CD4-positive, alpha-beta memory T cell (primary cell): ENCODE measurements around the gene BAG1. TPM values are rescaled to one million over a fixed set of nuclear protein-coding genes. Genes with fewer than 3 reads are reported as not detected.

Experiments
- CTCF ChIA-PET: fragments of 350-600 bp; sonication (Branson Sonifier 250); formaldehyde crosslinking; loops from one replicate; lab custom pipeline; 2021; ENCODE audit warnings: inconsistent platforms; ENCODE audit not compliant: partially characterized antibody; lab: Charles Lee
- POLR2A ChIA-PET: fragments of 350-600 bp; sonication (Branson Sonifier 250); formaldehyde crosslinking; loops from one replicate; lab custom pipeline; 2021; ENCODE audit not compliant: partially characterized antibody; lab: Charles Lee
- DNase-seq, 5 donors: peaks; one replicate each; pipeline versions ENCODE4 v3.0.0 to v3.0.0-alpha.2; 2020 to 2022; ENCODE audit warnings: mixed read lengths in 1 of 5
- H3K27ac ChIP-seq: one replicate; pipeline ENCODE4 v1.7.0; 2013; ENCODE audit warnings: low read depth, low read length
- H3K27me3 ChIP-seq: 2 replicates; pipeline ENCODE4 v1.7.0; 2013; ENCODE audit warnings: mild to moderate bottlenecking, low read length, moderate library complexity; ENCODE audit not compliant: insufficient read depth
- H3K36me3 ChIP-seq: 2 replicates; pipeline ENCODE4 v1.7.0; 2013; ENCODE audit warnings: mild to moderate bottlenecking, low read length, moderate library complexity; ENCODE audit not compliant: insufficient read depth
- H3K4me1 ChIP-seq: 2 replicates; pipeline ENCODE4 v1.7.0; 2013; ENCODE audit warnings: mild to moderate bottlenecking, low read length, moderate library complexity; ENCODE audit not compliant: insufficient read depth
- H3K4me3 ChIP-seq, 2 donors: one replicate each; pipeline ENCODE4 v1.7.0; 2013; ENCODE audit warnings: low read length in 2 of 2, mild to moderate bottlenecking in 1 of 2
- H3K9me3 ChIP-seq, 2 donors: one replicate each; pipeline ENCODE4 v1.7.0; 2013; ENCODE audit warnings: low read length in 2 of 2, control low read depth in 1 of 2; ENCODE audit not compliant: control insufficient read depth in 1 of 2
- H3K27ac Mint-ChIP-seq, 7 donors: one replicate each; pipeline ENCODE4 v1.8.0; 2020 to 2021; ENCODE audit warnings: mixed read lengths in 7 of 7, mild to moderate bottlenecking in 6 of 7, inconsistent platforms in 3 of 7, moderate library complexity in 3 of 7
- H3K27me3 Mint-ChIP-seq, 2 donors: one replicate each; pipeline ENCODE4 v1.8.0; 2020 to 2021; ENCODE audit warnings: mixed read lengths in 2 of 2
- H3K36me3 Mint-ChIP-seq, 2 donors: one replicate each; pipeline ENCODE4 v1.8.0; 2020 to 2021; ENCODE audit warnings: mixed read lengths in 2 of 2, inconsistent platforms in 1 of 2, mild to moderate bottlenecking in 1 of 2
- H3K4me1 Mint-ChIP-seq, 4 donors: one replicate each; pipeline ENCODE4 v1.8.0; 2020 to 2021; ENCODE audit warnings: mixed read lengths in 4 of 4, mild to moderate bottlenecking in 1 of 4
- H3K4me3 Mint-ChIP-seq, 8 donors: one replicate each; pipeline ENCODE4 v1.8.0; 2020 to 2021; ENCODE audit warnings: mixed read lengths in 8 of 8, mild to moderate bottlenecking in 7 of 8, moderate library complexity in 6 of 8, inconsistent platforms in 3 of 8
- H3K9me3 Mint-ChIP-seq, 8 donors: one replicate each; pipeline ENCODE4 v1.8.0; 2020 to 2021; ENCODE audit warnings: mixed read lengths in 8 of 8, mild to moderate bottlenecking in 5 of 8, inconsistent platforms in 3 of 8, moderate library complexity in 1 of 8
- intact Hi-C: fragments of 100-400 bp; cut with micrococcal nuclease; formaldehyde crosslinking; loops from one replicate; pipeline ENCODE4 v1.15.1; 2023
- polyA plus RNA-seq, 2 donors: library from polyadenylated mRNA; unstranded; fragments of 300-500 nt; fragmentation: Illumina TruSeq; gene quantifications; one replicate each; pipeline ENCODE4 v1.2.3, GENCODE V29; 2021
- total RNA-seq, 2 experiments: library from RNA; stranded (reverse); gene quantifications; one replicate each; pipeline ENCODE4 v1.2.3, GENCODE V29; 2021

Gene BAG1
- total RNA-seq (10 to 100 TPM; 53.5 to 56.3 TPM), polyA plus RNA-seq (10 to 100 TPM; 70.9 to 84.9 TPM)

- DNase-seq: peak; percentile 99 to 100 (median 100)
- H3K4me1 Mint-ChIP-seq: peaks cover 38 to 53% (median 44%) of the 10 kb centered on the region in 4 donors
- intact Hi-C loops: loop anchor here (1.0 to 10.0 kb wide), 9 partner anchors 26 to 780 kb away; partner anchors contain the start of genes APTX, B4GALT1, DNAJA1 and NFX1
- Histone ChIP-seq H3K9me3 (no peaks in the 10 kb centered on the region), H3K27ac (peak within 1 kb of the TSS; percentile 76), H3K27me3 (no peaks in the 10 kb centered on the region), H3K4me3 (peak within 1 kb of the TSS; percentile 71 to 85), H3K4me1 (peaks cover 38% of the 10 kb centered on the region), H3K36me3 (peaks cover 29% of the 10 kb centered on the region)
- peak within 1 kb of the TSS; percentile 90 to 99 (median 98) for H3K27ac Mint-ChIP-seq
- peaks cover 32 to 63% of the 10 kb centered on the region in 2 donors for H3K36me3 Mint-ChIP-seq
- ChIA-PET POLR2A (interaction anchor here (1.0 to 3.5 kb wide), 11 partner anchors 9 to 552 kb away, joined by 3 to 58 read pairs (median 4); partner anchors contain the start of genes AQP3, B4GALT1, DNAJA1 and NFX1), CTCF (interaction anchor here (2.1 kb wide), 1 partner anchor 38 kb away, joined by 5 read pairs; no protein-coding TSS in a partner anchor)
- no peaks in the 10 kb centered on the region for H3K9me3 Mint-ChIP-seq
- peak within 1 kb of the TSS; percentile 95 to 100 (median 97) for H3K4me3 Mint-ChIP-seq
- no peaks in the 10 kb centered on the region for H3K27me3 Mint-ChIP-seq
Observed at GRCh38 chr9:33264473-33265177, at the start of gene BAG1, which contains the start of gene CHMP5. TSS of gene BAG1 (minus strand) at chr9:33264708. TSS of gene CHMP5 (plus strand) at chr9:33265049. CDS start at chr9:33265079, 30 bp downstream.

- Histone ChIP-seq H3K36me3 (peaks cover 82% of the 10 kb centered on the region), H3K9me3 (no peaks in the 10 kb centered on the region), H3K4me1 (no peaks in the 10 kb centered on the region), H3K4me3 (no peak overlapping the region), H3K27me3 (no peaks in the 10 kb centered on the region), H3K27ac (no peak overlapping the region)
- ChIA-PET POLR2A (interaction anchor here (1.5 kb wide), 1 partner anchor 22 kb away, joined by 5 read pairs; the partner anchor contains the start of gene NFX1), CTCF (interaction anchor here (1.2 kb wide), 1 partner anchor 25 kb away, joined by 4 read pairs; no protein-coding TSS in a partner anchor)
- Mint-ChIP-seq H3K27ac (peak overlapping the region in 1 of 7 donors; percentile 8), H3K27me3 (no peaks in the 10 kb centered on the region), H3K36me3 (peaks cover 47 to 84% of the 10 kb centered on the region in 2 donors), H3K4me1 (peaks cover 0 to 4% (median 2%) of the 10 kb centered on the region in 4 donors), H3K9me3 (peaks cover 0 to 3% (median 0%) of the 10 kb centered on the region in 8 donors), H3K4me3 (no peak overlapping the region)
- intact Hi-C loops: no loop called here
- DNase-seq: no peak
Observed at GRCh38 chr9:33311953-33312352, 47.4 kb upstream of the BAG1 start.

GRCh38 chr9:33310748-33311147, 46.2 kb upstream of the BAG1 start:
- Mint-ChIP-seq H3K27ac (peak overlapping the region in 2 of 7 donors; percentile 53 to 59), H3K4me1 (peaks cover 0 to 4% (median 2%) of the 10 kb centered on the region in 4 donors), H3K9me3 (peaks cover 0 to 3% (median 0%) of the 10 kb centered on the region in 8 donors), H3K27me3 (no peaks in the 10 kb centered on the region), H3K36me3 (peaks cover 36 to 72% of the 10 kb centered on the region in 2 donors), H3K4me3 (no peak overlapping the region)
- no peak overlapping the region for H3K27ac ChIP-seq
- H3K9me3 ChIP-seq: no peaks in the 10 kb centered on the region
- H3K36me3 ChIP-seq: peaks cover 80% of the 10 kb centered on the region
- H3K4me3 ChIP-seq: no peak overlapping the region
- intact Hi-C loops: no loop called here
- ChIA-PET POLR2A (no interaction called here), CTCF (no interaction called here)
- no peaks in the 10 kb centered on the region for H3K27me3 ChIP-seq
- H3K4me1 ChIP-seq: no peaks in the 10 kb centered on the region
- no peak for DNase-seq

GRCh38 chr9:33309903-33310302, 45.4 kb upstream of the BAG1 start:
- intact Hi-C loops: no loop called here
- peaks cover 80% of the 10 kb centered on the region for H3K36me3 ChIP-seq

GRCh38 chr9:33307067-33307466, 42.6 kb upstream of the BAG1 start:
- intact Hi-C loops: no loop called here
- H3K27ac Mint-ChIP-seq: no peak overlapping the region
- Histone ChIP-seq H3K27ac (no peak overlapping the region), H3K9me3 (no peaks in the 10 kb centered on the region), H3K27me3 (no peaks in the 10 kb centered on the region), H3K4me1 (no peaks in the 10 kb centered on the region), H3K4me3 (no peak overlapping the region), H3K36me3 (peaks cover 85% of the 10 kb centered on the region)
- no peak for DNase-seq
- H3K36me3 Mint-ChIP-seq: peaks cover 28 to 55% of the 10 kb centered on the region in 2 donors
- no peaks in the 10 kb centered on the region for H3K27me3 Mint-ChIP-seq
- CTCF ChIA-PET: no interaction called here
- POLR2A ChIA-PET: interaction anchor here (1.9 kb wide), 1 partner anchor 17 kb away, joined by 5 read pairs; the partner anchor contains the start of gene NFX1
- H3K9me3 Mint-ChIP-seq: peaks cover 0 to 2% (median 0%) of the 10 kb centered on the region in 8 donors
- no peak overlapping the region for H3K4me3 Mint-ChIP-seq
- H3K4me1 Mint-ChIP-seq: peaks cover 0 to 4% (median 2%) of the 10 kb centered on the region in 4 donors

More at GRCh38 chr9:33309903-33310302, 45.4 kb upstream of the BAG1 start:
- Mint-ChIP-seq H3K36me3 (peaks cover 31 to 64% of the 10 kb centered on the region in 2 donors), H3K9me3 (peaks cover 0 to 3% (median 0%) of the 10 kb centered on the region in 8 donors), H3K4me3 (no peak overlapping the region), H3K27ac (peak overlapping the region in 2 of 7 donors; percentile 10 to 66), H3K27me3 (no peaks in the 10 kb centered on the region), H3K4me1 (peaks cover 0 to 4% (median 2%) of the 10 kb centered on the region in 4 donors)
- no peaks in the 10 kb centered on the region for H3K9me3 ChIP-seq
- H3K4me3 ChIP-seq: no peak overlapping the region
- no peaks in the 10 kb centered on the region for H3K4me1 ChIP-seq
- no peak for DNase-seq
- POLR2A ChIA-PET: interaction anchor here (0.7 kb wide), 1 partner anchor 10 kb away, joined by 4 read pairs; no protein-coding TSS in a partner anchor
- H3K27me3 ChIP-seq: no peaks in the 10 kb centered on the region
- CTCF ChIA-PET: interaction anchor here (0.8 to 0.9 kb wide), 2 partner anchors 9 to 23 kb away, joined by 3 read pairs; no protein-coding TSS in a partner anchor
- H3K27ac ChIP-seq: no peak overlapping the region

GRCh38 chr9:33306037-33306436, 41.5 kb upstream of the BAG1 start:
- intact Hi-C loops: no loop called here
- Mint-ChIP-seq H3K4me3 (no peak overlapping the region), H3K27me3 (no peaks in the 10 kb centered on the region), H3K9me3 (peaks cover 0 to 2% (median 0%) of the 10 kb centered on the region in 8 donors), H3K36me3 (peaks cover 21 to 50% of the 10 kb centered on the region in 2 donors), H3K27ac (no peak overlapping the region), H3K4me1 (peaks cover 1 to 6% (median 2%) of the 10 kb centered on the region in 4 donors)
- no peaks in the 10 kb centered on the region for H3K9me3 ChIP-seq
- no peak for DNase-seq
- H3K36me3 ChIP-seq: peaks cover 80% of the 10 kb centered on the region
- no peak overlapping the region for H3K27ac ChIP-seq
- no peak overlapping the region for H3K4me3 ChIP-seq
- ChIA-PET CTCF (interaction anchor here (1.0 kb wide), 1 partner anchor 19 kb away, joined by 3 read pairs; no protein-coding TSS in a partner anchor), POLR2A (no interaction called here)
- no peaks in the 10 kb centered on the region for H3K27me3 ChIP-seq
- no peaks in the 10 kb centered on the region for H3K4me1 ChIP-seq

GRCh38 chr9:33304362-33304761, 39.9 kb upstream of the BAG1 start:
- DNase-seq: no peak
- POLR2A ChIA-PET: interaction anchor here (1.4 to 4.7 kb wide), 2 partner anchors 14 to 38 kb away, joined by 3 to 21 read pairs; partner anchors contain the start of gene NFX1
- CTCF ChIA-PET: no interaction called here
- no peak overlapping the region for H3K4me3 ChIP-seq
- no peaks in the 10 kb centered on the region for H3K27me3 ChIP-seq
- H3K36me3 ChIP-seq: peaks cover 80% of the 10 kb centered on the region
- Mint-ChIP-seq H3K27me3 (no peaks in the 10 kb centered on the region), H3K27ac (no peak overlapping the region), H3K36me3 (peaks cover 13 to 50% of the 10 kb centered on the region in 2 donors), H3K4me3 (no peak overlapping the region), H3K9me3 (peaks cover 0 to 2% (median 0%) of the 10 kb centered on the region in 8 donors), H3K4me1 (peaks cover 6 to 18% (median 11%) of the 10 kb centered on the region in 4 donors)
- H3K9me3 ChIP-seq: no peaks in the 10 kb centered on the region
- no peak overlapping the region for H3K27ac ChIP-seq
- intact Hi-C loops: no loop called here
- peaks cover 9% of the 10 kb centered on the region for H3K4me1 ChIP-seq
